HEK293T (cell line): Measurements from ENCODE around the gene SH2D4B.

Experiments used
- BHLHE40 ChIP-seq: fragments of 450-650 bp; IDR thresholded peaks from 2 replicates; pipeline ENCODE4 v1.6.1; 2016; ENCODE audit warnings: mild to moderate bottlenecking, moderate library complexity, borderline replicate concordance
- FOXK2 ChIP-seq: fragments of 450-650 bp; IDR thresholded peaks from 2 replicates; pipeline ENCODE4 v1.6.1; 2016; ENCODE audit warnings: mild to moderate bottlenecking
- FOXM1 ChIP-seq: fragments of 450-650 bp; IDR thresholded peaks from 2 replicates; pipeline ENCODE4 v1.6.1; 2017; ENCODE audit warnings: mild to moderate bottlenecking, borderline replicate concordance
- LEF1 ChIP-seq: fragments of 450-650 bp; IDR thresholded peaks from 2 replicates; pipeline ENCODE4 v1.6.1; 2017; ENCODE audit warnings: mild to moderate bottlenecking, borderline replicate concordance
- PKNOX1 ChIP-seq: fragments of 450-650 bp; IDR thresholded peaks from 2 replicates; pipeline ENCODE4 v1.6.1; 2016
- SP1 ChIP-seq: fragments of 450-650 bp; IDR thresholded peaks from 2 replicates; pipeline ENCODE4 v1.6.1; 2017
- ZNF384 ChIP-seq: fragments of 450-650 bp; IDR thresholded peaks from 2 replicates; pipeline ENCODE4 v1.6.1; 2016

- no peak for TF ChIP-seq LEF1
- no peak for TF ChIP-seq FOXK2
- TF ChIP-seq FOXM1: no peak
- TF ChIP-seq SP1: no peak
- TF ChIP-seq ZNF384: no peak
- no peak for TF ChIP-seq PKNOX1
- TF ChIP-seq BHLHE40: no peak
These were observed 65.2 kb downstream of the SH2D4B start for GRCh38 chr10:80602881-80603280.
